Spleen (tissue), 7 donors: ENCODE results near the gene AFAP1L2.

Experiments
- CTCF ChIP-seq, 11 experiments: fragments of 200-600 bp in 7 of 11; fragments of 450-650 bp in 4 of 11; sonication (generic) in 4 of 11; IDR thresholded peaks in 8 of 11; conservative IDR thresholded peaks in 3 of 11; 1 replicate in 7 of 11; 2 replicates in 4 of 11; pipeline versions ENCODE4 v1.4.0 to v1.8.0; 2016 to 2021; ENCODE audit warnings: antibody characterized with exemption in 11 of 11, inconsistent platforms in 4 of 11, mild to moderate bottlenecking in 1 of 11
- POLR2AphosphoS5 ChIP-seq, 3 donors: sonication (generic); formaldehyde crosslinking; IDR thresholded peaks; one replicate each; pipeline ENCODE4 v1.5.1; 2017; ENCODE audit warnings: antibody characterized with exemption in 3 of 3
- donor health status: DM: no; HTN: no; CAD: no; lungs with moderate emphysema.
- donor health status: DM: no; HTN: no; CAD: no.
- donor health status: DM: no; HTN: no; CAD: no.

- TF ChIP-seq CTCF (IDR thresholded peaks at IDR 0.05 in 8 of 11, conservative IDR thresholded peaks at IDR 0.05 in 3 of 11) (no peak), POLR2AphosphoS5 (IDR thresholded peaks at IDR 0.05) (no peak)
Observed at GRCh38 chr10:114391599-114391998, 12.7 kb downstream of the AFAP1L2 start.
